GM10266 (cell line): ENCODE measurements around the gene KRT1.

Experiments used
- DNase-seq: peaks from one replicate; pipeline ENCODE4 v3.0.0; 2012; ENCODE audit errors: extremely low spot score
- CTCF ChIP-seq: IDR thresholded peaks from 2 replicates; pipeline ENCODE4 v1.5.1; 2012; ENCODE audit warnings: mild to moderate bottlenecking, low read depth; ENCODE audit not compliant: control insufficient read depth, insufficient read depth; ENCODE audit errors: missing control alignments

The KRT1 gene

GRCh38 chr12:52699373-52699772 is 19.2 kb upstream of the KRT1 start:
- TF ChIP-seq CTCF = no peak
- no peak for DNase-seq

- no peak for TF ChIP-seq CTCF
- DNase-seq = no peak
These were observed 18.6 kb upstream of the KRT1 start for GRCh38 chr12:52698651-52699340.

DNA sequence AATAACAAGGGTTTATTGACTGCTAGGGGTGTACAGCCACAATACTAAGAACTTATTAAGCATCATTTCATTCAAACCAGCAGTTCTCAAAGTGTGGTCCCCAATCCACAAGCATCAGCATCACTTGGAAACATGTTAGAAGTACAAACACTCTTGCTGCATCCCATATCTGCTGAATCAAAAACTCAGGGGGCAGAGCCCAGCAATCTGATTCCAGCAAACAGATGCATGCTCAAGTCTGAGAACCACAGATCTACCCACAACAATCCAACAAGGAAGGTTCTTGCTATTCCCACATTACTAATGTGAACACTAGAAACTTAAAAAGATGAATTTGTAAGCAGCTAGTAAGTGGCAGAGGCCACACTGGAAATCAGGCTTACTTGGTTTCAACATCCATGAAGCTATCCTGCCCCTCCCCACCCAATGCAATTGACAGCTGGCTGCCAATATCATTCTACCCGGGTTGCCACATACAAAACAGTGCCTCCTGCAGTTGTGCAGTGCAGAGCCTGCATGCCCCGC is 16.9 kb upstream of the KRT1 start:
- no peak for DNase-seq
- TF ChIP-seq CTCF = no peak

GRCh38 chr12:52696588-52696987 is 16.4 kb upstream of the KRT1 start:
- no peak for DNase-seq
- no peak for TF ChIP-seq CTCF

DNA sequence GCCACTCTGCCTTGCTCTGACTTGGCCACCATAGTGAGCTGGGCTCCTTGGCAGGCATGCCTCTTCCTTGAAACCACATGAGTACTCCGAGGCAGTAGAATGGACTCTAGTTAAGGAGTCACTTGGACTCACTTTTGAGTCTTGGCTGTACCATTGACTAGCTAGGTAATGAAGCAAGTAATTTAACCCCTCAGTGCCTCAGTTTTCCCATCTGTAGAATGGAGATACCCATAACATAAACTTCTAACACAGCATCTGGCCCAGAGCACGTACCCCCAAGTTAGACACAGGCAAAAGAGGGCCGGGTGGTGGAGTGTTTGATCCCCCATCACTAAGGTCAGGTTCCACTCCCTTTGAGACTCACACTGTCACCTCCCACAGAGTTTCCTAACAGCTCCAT is 14.8 kb upstream of the KRT1 start:
- no peak for TF ChIP-seq CTCF
- no peak for DNase-seq

DNA sequence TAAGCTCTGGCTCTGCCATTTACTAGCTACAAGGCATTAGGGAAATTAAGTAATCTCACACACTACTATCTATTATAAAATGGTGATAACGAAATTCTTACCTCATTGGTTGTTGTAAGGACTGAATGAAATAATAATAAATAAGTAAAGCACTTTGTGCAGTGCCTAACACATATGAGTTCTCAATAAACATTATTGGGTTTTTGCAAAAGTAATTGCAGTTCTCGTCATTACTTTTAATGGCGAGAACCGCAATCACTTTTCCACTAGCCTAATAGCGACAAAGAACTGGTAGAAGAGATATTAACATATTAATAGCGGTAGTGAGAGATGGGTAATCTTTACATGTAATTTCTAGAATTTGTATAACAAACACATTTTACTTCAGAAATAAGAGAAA is 13.9 kb upstream of the KRT1 start:
- no peak for DNase-seq
- no peak for TF ChIP-seq CTCF

DNA sequence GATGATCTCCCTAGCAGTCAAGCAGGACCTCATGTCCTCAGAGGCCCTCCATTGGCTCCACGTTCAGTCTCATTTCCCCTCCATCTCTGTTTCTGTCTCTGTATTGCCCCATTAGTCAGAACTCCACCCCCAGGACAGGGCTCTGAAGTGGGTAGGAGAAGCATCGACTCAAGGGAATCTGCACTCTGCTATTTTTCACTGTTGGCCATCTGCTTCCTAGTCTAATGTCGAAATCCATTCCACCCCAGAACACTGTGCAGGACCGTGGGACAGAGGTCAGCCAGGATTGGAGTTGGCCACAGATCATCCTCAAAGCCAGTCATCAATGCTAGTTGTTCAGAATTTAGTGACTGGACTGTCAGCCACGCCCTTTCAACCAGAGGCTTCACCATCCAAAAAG is 13.1 kb upstream of the KRT1 start:
- TF ChIP-seq CTCF = no peak
- no peak for DNase-seq
